Hepatocyte (in vitro differentiated cells): ENCODE data around the gene CNOT6L. TPM values are rescaled to one million over a fixed set of nuclear protein-coding genes. Genes with fewer than 3 reads are reported as not detected.

Experiments
- DNase-seq: peaks from one replicate; pipeline ENCODE4 v3.0.0-alpha.2; 2016; ENCODE audit warnings: low spot score
- H2AFZ ChIP-seq: fragments of 200-600 bp; sonication (generic); 2 replicates; pipeline ENCODE4 v1.6.0; 2016; ENCODE audit warnings: antibody characterized with exemption, mild to moderate bottlenecking
- H3K27ac ChIP-seq: fragments of 200-600 bp; sonication (generic); 2 replicates; pipeline ENCODE4 v1.5.1; 2016; ENCODE audit warnings: mild to moderate bottlenecking
- H3K27me3 ChIP-seq: fragments of 200-600 bp; sonication (generic); 2 replicates; pipeline ENCODE4 v1.6.1; 2016
- H3K36me3 ChIP-seq: fragments of 200-600 bp; sonication (generic); replicated peaks from 2 replicates; pipeline ENCODE4 v1.5.1; 2016; ENCODE audit warnings: low read depth; ENCODE audit not compliant: insufficient read depth
- H3K4me1 ChIP-seq: fragments of 200-600 bp; sonication (generic); 2 replicates; pipeline ENCODE4 v1.5.1; 2016; ENCODE audit warnings: mild to moderate bottlenecking, moderate library complexity; ENCODE audit not compliant: insufficient read depth
- H3K4me2 ChIP-seq: fragments of 200-600 bp; sonication (generic); 2 replicates; pipeline ENCODE4 v1.6.0; 2016
- H3K4me3 ChIP-seq: fragments of 200-600 bp; sonication (generic); 2 replicates; pipeline ENCODE4 v1.5.1; 2016; ENCODE audit warnings: mild to moderate bottlenecking
- H3K79me2 ChIP-seq: fragments of 200-600 bp; sonication (generic); 2 replicates; pipeline ENCODE4 v1.6.0; 2017; ENCODE audit warnings: mild to moderate bottlenecking
- H3K9me2 ChIP-seq: fragments of 200-600 bp; sonication (generic); replicated peaks from 2 replicates; pipeline ENCODE4 v1.6.0; 2017; ENCODE audit warnings: mild to moderate bottlenecking; ENCODE audit not compliant: insufficient read depth
- H3K9me3 ChIP-seq: fragments of 200-600 bp; sonication (generic); 2 replicates; pipeline ENCODE4 v1.5.1; 2016; ENCODE audit warnings: low read depth, mild to moderate bottlenecking
- H4K20me1 ChIP-seq: fragments of 200-600 bp; sonication (generic); 2 replicates; pipeline ENCODE4 v1.6.0; 2016; ENCODE audit warnings: mild to moderate bottlenecking; ENCODE audit not compliant: insufficient read depth, poor library complexity, severe bottlenecking
- EZH2 ChIP-seq: fragments of 200-600 bp; sonication (generic); IDR thresholded peaks from 2 replicates; pipeline ENCODE4 v1.6.1; 2016; ENCODE audit warnings: antibody characterized with exemption, mild to moderate bottlenecking, borderline replicate concordance
- EZH2phosphoT487 ChIP-seq: fragments of 200-600 bp; sonication (generic); IDR thresholded peaks from one replicate; pipeline ENCODE4 v1.6.1; 2018; ENCODE audit warnings: antibody characterized with exemption, mild to moderate bottlenecking, low read depth, moderate library complexity; ENCODE audit not compliant: unreplicated experiment, severe bottlenecking
- WGBS: methylation state at CpG from one replicate; pipeline ENCODE4 v1.1.6; 2016; ENCODE audit warnings: low lambda C conversion rate; ENCODE audit errors: missing lambda C conversion rate; 5-methylcytosine and 5-hydroxymethylcytosine counted together
- polyA plus RNA-seq: library from polyadenylated mRNA; unstranded; fragments of >200 nt; fragmentation: Nextera tagmentation; extraction: Ambion mirVana; gene quantifications from 2 replicates; pipeline ENCODE4 v1.2.1, GENCODE V29; 2016
- total RNA-seq: library from RNA; depleted of rRNA; stranded (reverse); fragments of >200 nt; gene quantifications from 2 replicates; pipeline ENCODE4 v1.2.3, GENCODE V29; 2014
- TF ChIP-seq, protein P1 (sequence below): fragments of 200-600 bp; sonication (generic); IDR thresholded peaks from 2 replicates; pipeline ENCODE4 v1.5.1; 2016; ENCODE audit warnings: antibody characterized with exemption, mild to moderate bottlenecking; ENCODE audit not compliant: poor library complexity

CNOT6L gene
- total and polyA plus RNA-seq, 2 experiments from 2014 or later: 7.7 to 20.4 TPM

DNA sequence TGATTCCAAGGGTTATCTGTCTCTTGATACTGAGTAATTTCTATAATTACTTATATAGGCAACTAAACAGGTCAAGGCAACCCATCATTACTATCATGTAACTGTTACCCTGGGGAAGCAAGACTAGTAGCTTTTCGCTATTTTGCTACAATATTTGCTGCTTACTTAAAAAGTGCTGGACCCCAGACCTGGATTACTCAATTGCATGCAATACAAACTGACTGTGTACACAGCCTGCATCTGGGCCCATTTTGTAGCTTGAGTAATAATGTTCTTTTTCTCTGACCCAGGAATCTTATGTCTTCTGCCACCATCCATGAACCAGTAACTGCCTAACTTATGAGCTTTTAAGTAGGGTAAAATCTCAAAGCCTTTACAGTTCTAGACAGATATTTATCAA is 53.4 kb downstream of the CNOT6L start:
- no peak overlapping the region for H3K4me3 ChIP-seq
- H3K27me3 ChIP-seq: no peaks in the 10 kb centered on the region
- 100% methylated on average over 1 of the region's 1 CpG for WGBS
- no peak overlapping the region for H3K27ac ChIP-seq
- peaks cover 4% of the 10 kb centered on the region for H3K36me3 ChIP-seq
- H3K79me2 ChIP-seq: no peaks in the 10 kb centered on the region
- no peak for TF ChIP-seq EZH2
- no peak for TF ChIP-seq EZH2phosphoT487
- TF ChIP-seq, protein P1, sequence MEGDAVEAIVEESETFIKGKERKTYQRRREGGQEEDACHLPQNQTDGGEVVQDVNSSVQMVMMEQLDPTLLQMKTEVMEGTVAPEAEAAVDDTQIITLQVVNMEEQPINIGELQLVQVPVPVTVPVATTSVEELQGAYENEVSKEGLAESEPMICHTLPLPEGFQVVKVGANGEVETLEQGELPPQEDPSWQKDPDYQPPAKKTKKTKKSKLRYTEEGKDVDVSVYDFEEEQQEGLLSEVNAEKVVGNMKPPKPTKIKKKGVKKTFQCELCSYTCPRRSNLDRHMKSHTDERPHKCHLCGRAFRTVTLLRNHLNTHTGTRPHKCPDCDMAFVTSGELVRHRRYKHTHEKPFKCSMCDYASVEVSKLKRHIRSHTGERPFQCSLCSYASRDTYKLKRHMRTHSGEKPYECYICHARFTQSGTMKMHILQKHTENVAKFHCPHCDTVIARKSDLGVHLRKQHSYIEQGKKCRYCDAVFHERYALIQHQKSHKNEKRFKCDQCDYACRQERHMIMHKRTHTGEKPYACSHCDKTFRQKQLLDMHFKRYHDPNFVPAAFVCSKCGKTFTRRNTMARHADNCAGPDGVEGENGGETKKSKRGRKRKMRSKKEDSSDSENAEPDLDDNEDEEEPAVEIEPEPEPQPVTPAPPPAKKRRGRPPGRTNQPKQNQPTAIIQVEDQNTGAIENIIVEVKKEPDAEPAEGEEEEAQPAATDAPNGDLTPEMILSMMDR: no peak
- DNase-seq: no peak
- H2AFZ ChIP-seq: no peak overlapping the region
- no peaks in the 10 kb centered on the region for H3K4me1 ChIP-seq
- H3K4me2 ChIP-seq: no peak overlapping the region
- H3K9me2 ChIP-seq: no peaks in the 10 kb centered on the region
- H3K9me3 ChIP-seq: peaks cover 15% of the 10 kb centered on the region
- no peaks in the 10 kb centered on the region for H4K20me1 ChIP-seq

DNA sequence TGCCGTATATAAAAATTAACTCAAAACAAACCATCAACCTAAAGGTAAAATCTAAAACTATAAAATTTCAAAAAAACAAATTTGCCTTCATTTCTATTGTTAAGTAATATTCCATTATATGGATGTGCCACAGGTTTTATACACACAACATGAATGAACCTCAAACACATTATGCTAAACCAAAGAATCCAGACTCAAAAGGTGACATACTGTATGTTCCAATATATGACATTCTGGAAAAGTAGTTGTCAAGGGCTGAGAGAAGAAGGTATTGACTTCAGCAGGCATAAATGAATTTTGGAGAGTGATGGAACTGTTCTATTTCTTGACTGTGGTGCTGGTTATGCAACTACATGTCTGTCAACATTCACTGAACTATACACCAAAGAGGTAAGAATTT is 56.6 kb downstream of the CNOT6L start:
- no peaks in the 10 kb centered on the region for H4K20me1 ChIP-seq
- H3K27me3 ChIP-seq: no peaks in the 10 kb centered on the region
- TF ChIP-seq, protein P1: no peak
- TF ChIP-seq EZH2phosphoT487 (no peak), EZH2 (no peak)
- no peak overlapping the region for H3K4me2 ChIP-seq
- WGBS: 100% methylated on average over 1 of the region's 1 CpG
- no peak overlapping the region for H2AFZ ChIP-seq
- DNase-seq: no peak
- H3K4me3 ChIP-seq: no peak overlapping the region
- H3K4me1 ChIP-seq: no peaks in the 10 kb centered on the region
- H3K27ac ChIP-seq: no peak overlapping the region
- peaks cover 15% of the 10 kb centered on the region for H3K9me3 ChIP-seq
- peaks cover 4% of the 10 kb centered on the region for H3K36me3 ChIP-seq
- H3K79me2 ChIP-seq: peaks cover 10% of the 10 kb centered on the region
- no peaks in the 10 kb centered on the region for H3K9me2 ChIP-seq

DNA sequence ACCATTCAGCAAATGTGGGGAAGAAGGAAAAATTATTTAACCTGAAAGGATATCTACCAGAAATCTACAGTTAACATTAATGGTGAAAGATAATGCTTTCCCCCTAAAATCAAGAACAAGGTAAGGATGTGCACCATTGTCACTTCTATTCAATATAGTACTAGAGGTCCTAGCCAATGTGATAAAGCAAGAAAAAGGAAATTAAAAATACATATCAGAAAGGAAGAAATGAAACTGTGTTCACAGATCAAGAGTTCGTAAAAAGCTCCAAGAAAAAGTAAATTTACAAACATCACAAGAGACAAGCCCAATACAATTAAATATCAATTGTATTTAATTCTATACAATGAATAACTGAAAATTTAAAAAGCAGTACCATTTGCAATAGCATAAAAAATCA is 57.6 kb downstream of the CNOT6L start:
- peaks cover 10% of the 10 kb centered on the region for H3K79me2 ChIP-seq
- TF ChIP-seq, protein P1: no peak
- TF ChIP-seq EZH2phosphoT487 (no peak), EZH2 (no peak)
- H3K36me3 ChIP-seq: peaks cover 4% of the 10 kb centered on the region
- no peaks in the 10 kb centered on the region for H3K27me3 ChIP-seq
- H3K4me1 ChIP-seq: no peaks in the 10 kb centered on the region
- 96% methylated on average over 1 of the region's 1 CpG for WGBS
- no peak overlapping the region for H3K4me2 ChIP-seq
- H3K27ac ChIP-seq: no peak overlapping the region
- no peaks in the 10 kb centered on the region for H3K9me2 ChIP-seq
- H3K4me3 ChIP-seq: no peak overlapping the region
- H3K9me3 ChIP-seq: peaks cover 15% of the 10 kb centered on the region
- DNase-seq: no peak
- no peaks in the 10 kb centered on the region for H4K20me1 ChIP-seq
- no peak overlapping the region for H2AFZ ChIP-seq

DNA sequence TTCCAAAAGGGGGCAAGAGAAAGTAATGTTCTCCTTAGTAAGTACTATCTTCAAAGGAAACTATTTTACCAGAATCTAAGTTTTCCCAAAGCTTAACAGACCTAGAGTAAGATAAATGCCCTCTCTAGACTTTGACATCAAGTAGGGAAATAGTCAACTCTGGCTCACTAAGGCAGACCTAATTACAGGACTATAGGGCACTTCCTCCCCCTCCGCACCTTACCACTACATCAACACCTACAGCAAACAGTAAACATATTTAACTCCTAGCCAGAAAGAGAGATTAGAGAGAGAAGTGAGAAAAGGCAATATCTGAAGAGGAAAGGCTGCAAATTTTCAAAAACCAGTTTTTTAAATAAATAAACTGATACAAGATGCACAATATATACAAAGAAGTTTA is 60.4 kb downstream of the CNOT6L start:
- H3K9me2 ChIP-seq: no peaks in the 10 kb centered on the region
- no peak overlapping the region for H3K4me3 ChIP-seq
- H3K27me3 ChIP-seq: no peaks in the 10 kb centered on the region
- no peak overlapping the region for H2AFZ ChIP-seq
- peaks cover 15% of the 10 kb centered on the region for H3K9me3 ChIP-seq
- DNase-seq: no peak
- H4K20me1 ChIP-seq: no peaks in the 10 kb centered on the region
- no peaks in the 10 kb centered on the region for H3K4me1 ChIP-seq
- WGBS: 90% methylated on average over 1 of the region's 1 CpG
- H3K4me2 ChIP-seq: no peak overlapping the region
- H3K36me3 ChIP-seq: peaks cover 4% of the 10 kb centered on the region
- H3K79me2 ChIP-seq: peaks cover 10% of the 10 kb centered on the region
- H3K27ac ChIP-seq: no peak overlapping the region
- no peak for TF ChIP-seq EZH2
- no peak for TF ChIP-seq EZH2phosphoT487
- TF ChIP-seq, protein P1: no peak
